Stomach smooth muscle (tissue), 2 donors: ENCODE results near the gene L3MBTL4.
"Not testable (repeated sequence)": the region's sequence is repeated elsewhere in the genome, so short reads cannot be mapped to it uniquely, and the experiment has no call there.

Experiments used
- H3K27ac ChIP-seq: one replicate; pipeline ENCODE4 v1.7.0; 2013; ENCODE audit warnings: mild to moderate bottlenecking, low read length, inconsistent platforms
- H3K27me3 ChIP-seq, 2 donors: one replicate each; pipeline ENCODE4 v1.7.0; 2013; ENCODE audit warnings: low read length in 2 of 2; ENCODE audit not compliant: insufficient read depth in 2 of 2, control insufficient read depth in 1 of 2
- H3K36me3 ChIP-seq, 2 donors: one replicate each; pipeline ENCODE4 v1.7.0; 2013; ENCODE audit warnings: low read length in 2 of 2; ENCODE audit not compliant: control insufficient read depth in 2 of 2, insufficient read depth in 2 of 2
- H3K4me1 ChIP-seq: one replicate; pipeline ENCODE4 v1.7.0; 2013; ENCODE audit warnings: low read length; ENCODE audit not compliant: control insufficient read depth, insufficient read depth
- H3K4me3 ChIP-seq, 2 donors: one replicate each; pipeline ENCODE4 v1.7.0; 2013; ENCODE audit warnings: low read length in 2 of 2
- H3K9ac ChIP-seq, 2 donors: one replicate each; pipeline ENCODE4 v1.7.0; 2013; ENCODE audit warnings: low read length in 2 of 2, mild to moderate bottlenecking in 1 of 2
- H3K9me3 ChIP-seq, 2 donors: one replicate each; pipeline ENCODE4 v1.7.0; 2013; ENCODE audit warnings: low read length in 2 of 2; ENCODE audit not compliant: control insufficient read depth in 2 of 2
- donor health status: healthy.
- donor health status: Pancreatic carcinoma.

L3MBTL4 gene

DNA sequence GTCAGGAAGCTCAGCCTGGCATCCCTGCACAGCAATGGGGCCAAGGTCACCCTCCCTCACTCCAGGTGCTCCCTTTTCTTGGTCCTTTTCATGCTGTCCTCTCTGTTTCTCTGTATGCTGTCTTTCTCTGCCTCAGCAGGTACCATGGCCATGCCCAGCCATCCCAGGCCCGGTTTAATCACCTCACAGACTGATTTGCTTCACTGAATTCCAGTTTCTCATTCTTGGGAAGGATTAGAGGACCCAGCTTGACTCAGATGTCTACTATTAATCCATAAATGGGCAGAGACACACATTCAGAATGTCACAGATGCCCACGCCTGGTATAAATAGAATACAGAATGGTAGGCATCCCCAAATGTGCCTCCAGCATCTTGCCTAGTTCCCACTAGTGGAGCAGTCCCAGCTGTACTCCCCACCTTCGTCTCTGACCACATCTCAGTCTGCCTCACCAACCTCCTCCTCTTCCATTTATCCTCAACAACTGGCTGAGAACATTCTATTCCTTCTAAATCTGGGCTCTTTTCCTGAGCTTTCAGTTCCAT, 14.2 kb upstream of the L3MBTL4 start:
- Histone ChIP-seq H3K4me3 (no peak overlapping the region), H3K9me3 (no peaks in the 10 kb centered on the region), H3K27ac (no peak overlapping the region), H3K36me3 (no peaks in the 10 kb centered on the region), H3K27me3 (no peaks in the 10 kb centered on the region), H3K9ac (no peak overlapping the region), H3K4me1 (no peaks in the 10 kb centered on the region)

DNA sequence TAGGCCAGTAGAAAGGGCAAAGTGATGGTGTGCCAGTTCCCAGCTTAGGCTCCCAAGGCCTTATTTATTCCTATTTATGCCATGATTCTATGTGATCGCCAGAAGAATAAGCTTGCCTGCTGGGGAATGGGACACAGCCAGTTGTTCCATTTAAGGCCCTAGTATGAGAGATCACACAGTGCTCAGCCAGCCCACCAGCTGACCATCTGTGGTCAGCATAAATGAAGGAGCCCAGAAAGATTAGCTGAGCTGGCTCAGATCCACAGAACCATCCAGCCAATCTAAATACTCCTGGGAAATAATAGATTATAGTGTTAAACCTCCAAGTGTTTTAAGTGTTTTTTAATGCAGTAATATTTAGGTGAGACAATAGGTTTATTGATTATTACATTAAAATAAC, 12.6 kb upstream of the L3MBTL4 start:
- Histone ChIP-seq H3K4me1 (no peaks in the 10 kb centered on the region), H3K9me3 (no peaks in the 10 kb centered on the region), H3K36me3 (no peaks in the 10 kb centered on the region), H3K27me3 (no peaks in the 10 kb centered on the region), H3K4me3 (no peak overlapping the region), H3K27ac (no peak overlapping the region), H3K9ac (no peak overlapping the region)

DNA sequence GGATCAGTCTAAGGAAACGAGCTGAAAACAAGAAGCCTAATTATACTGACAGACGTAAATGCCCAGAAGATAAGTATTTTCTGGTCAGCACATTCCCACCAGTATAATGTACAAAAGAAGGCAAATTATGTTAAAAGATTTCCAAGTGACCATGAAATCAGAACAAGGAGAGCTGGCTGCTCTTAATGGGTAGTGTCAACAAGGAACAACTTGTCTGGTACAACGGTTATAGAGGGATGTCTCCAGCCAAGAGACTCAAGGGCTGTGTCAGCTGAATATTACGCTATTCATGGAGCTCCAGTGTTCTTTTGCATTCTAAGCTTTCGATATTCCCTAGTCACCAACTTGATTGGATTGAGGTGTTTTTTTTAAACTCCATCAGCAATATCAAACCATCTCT, 8.6 kb upstream of the L3MBTL4 start:
- Histone ChIP-seq H3K4me3 (no peak overlapping the region), H3K27me3 (no peaks in the 10 kb centered on the region), H3K4me1 (no peaks in the 10 kb centered on the region), H3K9ac (no peak overlapping the region), H3K9me3 (no peaks in the 10 kb centered on the region), H3K36me3 (no peaks in the 10 kb centered on the region), H3K27ac (no peak overlapping the region)

DNA sequence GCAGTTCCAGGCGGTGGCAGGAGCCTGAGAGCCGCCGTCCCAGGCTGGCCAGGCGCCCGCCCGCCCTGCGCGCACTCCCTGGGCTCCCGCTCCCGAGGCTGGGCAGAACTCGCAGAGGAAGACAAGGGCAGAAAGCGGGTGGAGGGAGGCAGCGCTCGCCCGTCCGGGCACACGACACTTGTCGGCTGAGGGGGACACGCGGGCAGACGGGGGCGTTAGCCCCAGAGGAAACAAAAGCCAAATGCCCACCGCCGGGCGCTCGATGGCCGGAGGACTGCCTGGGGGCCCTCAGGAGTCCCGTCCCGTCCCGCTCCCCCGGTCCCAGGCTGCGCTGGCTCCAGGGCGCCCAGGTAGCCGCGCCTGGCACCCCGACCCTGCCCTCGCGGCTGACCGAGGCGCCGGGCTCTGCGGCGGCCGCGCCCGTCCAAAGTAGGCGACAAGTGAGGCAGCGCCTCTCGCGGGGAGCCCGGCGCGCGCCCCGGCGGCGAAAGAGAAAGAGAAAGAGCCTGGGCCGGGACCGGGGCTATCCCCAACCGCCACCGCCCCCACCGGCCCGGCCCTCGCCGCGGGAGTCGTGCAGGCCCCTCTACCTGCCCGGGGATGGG, 491 bp downstream of the L3MBTL4 start:
- Histone ChIP-seq H3K27me3 (no peaks in the 10 kb centered on the region), H3K27ac (peak overlapping the region; percentile 41), H3K36me3 (no peaks in the 10 kb centered on the region), H3K4me1 (peaks cover 4% of the 10 kb centered on the region), H3K9me3 (no peaks in the 10 kb centered on the region), H3K9ac (peak overlapping the region; percentile 58 to 73), H3K4me3 (peak overlapping the region; percentile 71 to 87)

DNA sequence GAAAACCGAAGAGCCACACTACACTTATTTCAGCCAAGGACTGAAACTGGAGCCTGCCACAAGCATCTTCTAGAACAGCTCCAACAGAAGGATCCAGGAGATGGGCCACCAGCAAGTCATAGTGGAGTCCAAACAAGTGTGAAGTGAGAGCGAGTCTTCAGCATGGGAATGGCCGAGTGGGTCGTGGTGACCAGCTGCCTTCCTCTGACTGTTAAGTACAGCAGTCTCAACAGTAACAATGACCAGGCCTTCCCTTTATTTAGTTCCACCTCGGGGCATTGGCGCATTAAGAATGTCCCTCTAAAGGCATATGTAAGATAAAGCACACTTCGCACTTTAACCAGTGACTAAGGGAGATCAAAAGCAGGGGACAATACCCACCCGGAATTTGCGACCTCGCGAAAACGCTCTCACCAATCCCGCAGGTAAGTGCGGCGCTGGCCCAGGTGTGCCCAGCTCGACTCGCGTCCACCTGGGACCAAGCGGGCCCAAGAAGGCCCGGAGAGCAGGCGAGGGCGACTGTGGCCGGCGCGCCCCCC, 1.1 kb downstream of the L3MBTL4 start:
- Histone ChIP-seq H3K27me3 (no peaks in the 10 kb centered on the region), H3K4me1 (peaks cover 4% of the 10 kb centered on the region), H3K36me3 (no peaks in the 10 kb centered on the region), H3K9ac (peak overlapping the region; percentile 47 to 73), H3K4me3 (peak overlapping the region; percentile 71 to 87), H3K27ac (peak overlapping the region; percentile 41), H3K9me3 (no peaks in the 10 kb centered on the region)

DNA sequence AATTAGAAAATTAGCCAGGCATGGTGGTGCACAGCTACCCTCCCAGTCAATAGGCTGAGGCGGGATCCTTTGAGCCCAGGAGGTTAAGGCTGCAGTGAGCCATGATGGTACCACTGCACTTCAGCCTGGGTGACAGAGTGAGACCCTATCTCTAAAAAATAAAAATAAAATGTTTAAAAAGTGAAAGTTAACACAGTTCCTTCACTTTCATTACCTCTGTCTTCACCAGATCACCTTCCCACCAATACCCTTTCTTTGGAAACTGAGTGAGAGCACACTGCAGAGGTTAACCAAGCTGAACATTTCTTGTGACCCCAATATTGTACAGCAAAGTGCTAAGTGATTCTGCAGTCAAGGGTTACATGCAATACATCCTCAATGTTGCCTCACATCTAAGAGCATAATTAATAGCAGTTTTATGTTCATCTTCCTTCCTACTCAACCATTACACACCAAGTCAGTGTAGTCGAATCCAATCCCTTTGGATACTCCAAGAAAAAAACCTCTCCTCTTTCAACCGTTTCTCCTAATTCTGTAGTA, 1.7 kb downstream of the L3MBTL4 start:
- Histone ChIP-seq H3K4me3 (peak overlapping the region in 1 of 2 donors; percentile 87), H3K36me3 (no peaks in the 10 kb centered on the region), H3K4me1 (peaks cover 4% of the 10 kb centered on the region), H3K9ac (no peak overlapping the region), H3K9me3 (no peaks in the 10 kb centered on the region), H3K27ac (no peak overlapping the region), H3K27me3 (no peaks in the 10 kb centered on the region)

DNA sequence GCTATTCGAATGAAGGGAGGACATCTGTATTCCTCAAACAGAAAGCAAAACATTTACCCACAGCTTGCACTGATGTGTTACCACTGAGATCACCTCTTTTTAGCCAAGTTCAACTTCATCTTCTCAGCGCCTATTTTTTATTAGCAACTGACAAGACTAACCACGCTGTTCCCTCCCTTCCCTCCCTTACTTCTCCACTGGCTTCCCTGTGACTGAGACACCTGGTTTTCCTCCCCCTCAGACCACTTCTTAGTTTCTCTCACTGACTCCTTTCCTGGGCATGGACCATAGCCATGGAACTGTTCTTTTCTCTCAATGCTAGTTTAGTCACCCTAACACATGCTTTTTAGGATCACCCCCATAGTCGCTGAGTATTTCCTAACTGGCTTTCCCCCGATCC, 3.3 kb downstream of the L3MBTL4 start:
- Histone ChIP-seq H3K9ac (no peak overlapping the region), H3K9me3 (no peaks in the 10 kb centered on the region), H3K4me3 (no peak overlapping the region), H3K27ac (no peak overlapping the region), H3K36me3 (no peaks in the 10 kb centered on the region), H3K27me3 (no peaks in the 10 kb centered on the region), H3K4me1 (peaks cover 4% of the 10 kb centered on the region)

DNA sequence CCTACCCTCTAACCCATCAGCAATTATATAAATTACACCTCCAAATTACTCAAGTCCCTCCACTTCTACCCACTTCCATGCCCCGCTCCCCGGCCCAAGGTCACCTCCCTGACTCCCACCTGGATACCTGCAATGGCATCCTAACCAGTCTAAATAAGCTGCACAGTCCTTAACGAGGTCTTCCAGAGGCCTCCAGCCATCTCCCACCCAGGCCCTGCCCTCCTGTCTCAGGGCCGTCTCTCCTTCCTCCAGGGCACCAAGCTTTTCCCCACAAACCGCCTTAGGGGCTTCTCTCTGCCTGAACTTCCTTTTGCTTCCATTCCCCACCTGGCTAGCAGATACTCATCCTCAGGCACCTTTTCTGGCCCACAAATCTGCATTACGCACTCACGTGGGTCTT, 4.8 kb downstream of the L3MBTL4 start:
- H3K27ac ChIP-seq, result no peak overlapping the region
- H3K36me3 ChIP-seq, result no peaks in the 10 kb centered on the region
- no peaks in the 10 kb centered on the region for H3K27me3 ChIP-seq
- peaks cover 4% of the 10 kb centered on the region for H3K4me1 ChIP-seq
- H3K9me3 ChIP-seq, result no peaks in the 10 kb centered on the region
- no peak overlapping the region for H3K4me3 ChIP-seq
- H3K9ac ChIP-seq, result no peak overlapping the region

DNA sequence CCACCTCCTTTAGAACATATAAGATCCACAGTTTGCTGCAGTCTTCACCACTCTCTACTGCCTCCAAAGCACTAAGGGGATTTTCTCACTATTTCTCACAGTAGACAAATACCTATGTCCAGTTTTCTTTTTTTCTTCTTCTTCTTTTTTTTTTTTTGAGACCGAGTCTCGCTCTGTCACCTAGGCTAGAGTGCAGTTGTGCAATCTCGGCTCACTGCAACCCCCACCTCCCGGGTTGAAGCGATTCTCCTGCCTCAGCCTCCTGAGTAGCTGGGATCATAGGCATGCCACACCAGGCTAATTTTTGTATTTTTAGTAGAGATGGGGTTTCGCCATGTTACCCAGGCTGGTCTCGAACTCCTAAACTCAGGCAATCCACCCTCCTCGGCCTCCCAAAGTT, 6.2 kb downstream of the L3MBTL4 start:
- H3K27ac ChIP-seq, result not testable (repeated sequence)

DNA sequence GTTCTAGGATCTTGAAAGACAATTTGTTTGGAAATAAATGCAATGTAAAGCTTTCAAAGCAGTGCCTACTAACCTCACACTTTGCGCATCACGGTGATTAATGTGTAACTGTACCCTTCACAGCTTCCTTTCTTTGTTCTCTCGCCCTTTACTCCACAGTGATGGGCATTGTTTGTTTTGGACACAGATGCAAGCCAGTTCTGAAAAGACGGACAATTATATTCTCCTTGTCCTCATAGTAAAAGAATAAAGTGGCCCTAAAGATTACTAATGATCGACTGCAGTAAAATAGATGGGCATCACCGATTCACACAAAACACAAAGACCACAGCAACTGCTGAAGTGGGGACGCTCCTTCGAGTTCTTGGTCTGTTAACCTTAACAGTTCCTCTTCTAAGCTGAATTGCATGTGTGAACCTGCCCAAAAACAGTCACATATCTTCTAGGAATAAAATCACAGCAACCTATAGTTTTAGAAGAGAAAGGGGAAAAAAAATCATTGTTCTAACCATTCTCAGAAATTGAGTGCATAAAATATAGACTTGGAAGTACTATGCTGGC, 7.7 kb downstream of the L3MBTL4 start:
- H3K4me3 ChIP-seq, result no peak overlapping the region
- H3K9ac ChIP-seq, result no peak overlapping the region
- H3K36me3 ChIP-seq, result no peaks in the 10 kb centered on the region
- no peaks in the 10 kb centered on the region for H3K9me3 ChIP-seq
- no peaks in the 10 kb centered on the region for H3K4me1 ChIP-seq
- H3K27me3 ChIP-seq, result no peaks in the 10 kb centered on the region
- no peak overlapping the region for H3K27ac ChIP-seq

More for the DNA sequence above, 6.2 kb downstream of the L3MBTL4 start:
- H3K27me3 ChIP-seq, H3K4me1 ChIP-seq, H3K36me3 ChIP-seq, H3K4me3 ChIP-seq, H3K9ac ChIP-seq, H3K9me3 ChIP-seq: not testable (repeated sequence)
